Neural cell (in vitro differentiated cells): ENCODE data around the gene FURIN. TPM values are rescaled to one million over a fixed set of nuclear protein-coding genes. Genes with fewer than 3 reads are reported as not detected.

Source experiments
- H2AFZ ChIP-seq: fragments of 200-600, 300-800 bp; sonication (generic), shearing (Covaris generic); 2 replicates; pipeline ENCODE4 v1.6.0; 2014; ENCODE audit warnings: low read depth, mild to moderate bottlenecking, antibody characterized with exemption, low read length, moderate library complexity
- H3F3A ChIP-seq: fragments of 200-600 bp; shearing (Covaris generic); 2 replicates; pipeline ENCODE4 v1.6.1; 2016; ENCODE audit warnings: mild to moderate bottlenecking, moderate library complexity, mixed read lengths, antibody characterized with exemption, low read length; ENCODE audit not compliant: insufficient read depth, poor library complexity, severe bottlenecking
- H3K27ac ChIP-seq: fragments of 200-600, 300-800 bp; sonication (generic), shearing (Covaris generic); 2 replicates; pipeline ENCODE4 v1.5.1; 2014; ENCODE audit warnings: mild to moderate bottlenecking, low read length, moderate library complexity
- H3K27me3 ChIP-seq: fragments of 300-800, 200-600 bp; sonication (generic), shearing (Covaris generic); 2 replicates; pipeline ENCODE4 v1.6.0; 2014; ENCODE audit warnings: mild to moderate bottlenecking, low read depth, low read length, moderate library complexity; ENCODE audit not compliant: insufficient read depth
- H3K36me3 ChIP-seq: fragments of 300-800, 200-600 bp; sonication (generic), shearing (Covaris generic); 2 replicates; pipeline ENCODE4 v1.5.1; 2014; ENCODE audit warnings: mild to moderate bottlenecking, antibody characterized with exemption, low read length, moderate library complexity; ENCODE audit not compliant: insufficient read depth
- H3K4me2 ChIP-seq: fragments of 300-800, 200-600 bp; sonication (generic), shearing (Covaris generic); 2 replicates; pipeline ENCODE4 v1.6.0; 2014; ENCODE audit warnings: mild to moderate bottlenecking, low read length
- H3K4me3 ChIP-seq: fragments of 300-800, 200-600 bp; sonication (generic), shearing (Covaris generic); 2 replicates; pipeline ENCODE4 v1.5.1; 2014; ENCODE audit warnings: mild to moderate bottlenecking, low read length, moderate library complexity
- H3K79me2 ChIP-seq: fragments of 200-600 bp; shearing (Covaris generic); replicated peaks from 2 replicates; pipeline ENCODE4 v1.6.0; 2014; ENCODE audit warnings: mild to moderate bottlenecking, low read length, moderate library complexity; ENCODE audit not compliant: insufficient read depth
- H3K9ac ChIP-seq: fragments of 300-800, 200-600 bp; sonication (generic), shearing (Covaris generic); 2 replicates; pipeline ENCODE4 v1.6.1; 2016; ENCODE audit warnings: mild to moderate bottlenecking, low read length, mixed read lengths
- H3K9me2 ChIP-seq: fragments of 200-600 bp; shearing (Covaris generic); 2 replicates; pipeline ENCODE4 v1.6.1; 2016; ENCODE audit warnings: mild to moderate bottlenecking, low read length, mixed read lengths; ENCODE audit not compliant: insufficient read depth
- H3K9me3 ChIP-seq: fragments of 200-600, 300-800 bp; sonication (generic), shearing (Covaris generic); 2 replicates; pipeline ENCODE4 v1.6.1; 2016; ENCODE audit warnings: mild to moderate bottlenecking, mixed run types, low read length, moderate library complexity, mixed read lengths
- H4K20me1 ChIP-seq: fragments of 200-600 bp; shearing (Covaris generic); 2 replicates; pipeline ENCODE4 v1.6.1; 2016; ENCODE audit warnings: mild to moderate bottlenecking, mixed run types; ENCODE audit not compliant: insufficient read depth
- EP300 ChIP-seq: fragments of 450-650 bp; conservative IDR thresholded peaks from 2 replicates; pipeline ENCODE4 v1.6.1; 2014; ENCODE audit warnings: antibody characterized with exemption, mild to moderate bottlenecking, moderate library complexity; ENCODE audit not compliant: poor library complexity, severe bottlenecking
- MXI1 ChIP-seq: fragments of 450-650 bp; conservative IDR thresholded peaks from 2 replicates; pipeline ENCODE4 v1.6.1; 2014; ENCODE audit warnings: antibody characterized with exemption, mild to moderate bottlenecking; ENCODE audit not compliant: poor library complexity, severe bottlenecking
- POLR2AphosphoS5 ChIP-seq: IDR thresholded peaks from 2 replicates; pipeline ENCODE4 v1.6.1; 2012
- RAD21 ChIP-seq: fragments of 450-650 bp; conservative IDR thresholded peaks from 2 replicates; pipeline ENCODE4 v1.6.1; 2014; ENCODE audit warnings: antibody characterized with exemption, mild to moderate bottlenecking, moderate library complexity
- SMC3 ChIP-seq: fragments of 450-650 bp; conservative IDR thresholded peaks from 2 replicates; pipeline ENCODE4 v1.6.1; 2014; ENCODE audit warnings: antibody characterized with exemption, mild to moderate bottlenecking, moderate library complexity; ENCODE audit not compliant: poor library complexity
- polyA plus RNA-seq: library from polyadenylated mRNA; depleted of rRNA; stranded (reverse); fragments of >200 nt; gene quantifications from 2 replicates; pipeline ENCODE4 v1.2.3, GENCODE V29; 2014
- TF ChIP-seq, protein P1 (sequence below): IDR thresholded peaks from 2 replicates; pipeline ENCODE4 v1.6.1; 2012; ENCODE audit warnings: borderline replicate concordance
- TF ChIP-seq, protein P2 (sequence below): fragments of 450-650 bp; IDR thresholded peaks from 2 replicates; pipeline ENCODE4 v1.5.1; 2014; ENCODE audit warnings: antibody characterized with exemption, mild to moderate bottlenecking, moderate library complexity; ENCODE audit not compliant: poor library complexity, severe bottlenecking

FURIN gene
- polyA plus RNA-seq, 1 donor from 2014 or later: 4.3 TPM

DNA sequence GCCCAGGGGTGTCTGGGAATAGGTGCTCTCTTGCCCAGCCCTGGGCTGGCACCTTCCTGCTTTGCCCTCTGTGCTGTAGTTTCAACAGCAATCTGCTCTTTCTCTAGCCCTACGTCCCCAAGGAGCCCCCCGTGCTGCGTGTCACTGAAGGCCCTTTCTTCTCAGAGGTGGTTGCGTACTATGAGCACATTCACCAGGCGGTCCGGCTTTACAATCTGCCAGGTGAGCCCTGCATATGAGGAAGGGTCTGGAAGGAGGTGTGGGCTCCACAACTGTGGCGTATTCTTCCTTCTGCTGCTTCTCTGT lies 44.3 kb downstream of the FURIN start:
- H4K20me1 ChIP-seq: no peaks in the 10 kb centered on the region
- H3K9me3 ChIP-seq: no peaks in the 10 kb centered on the region
- no peaks in the 10 kb centered on the region for H3K9me2 ChIP-seq
- H3K79me2 ChIP-seq: no peaks in the 10 kb centered on the region
- no peak overlapping the region for H3K4me3 ChIP-seq
- no peak overlapping the region for H3K4me2 ChIP-seq
- TF ChIP-seq SMC3 (no peak), POLR2AphosphoS5 (no peak), EP300 (no peak), MXI1 (no peak), RAD21 (no peak)
- TF ChIP-seq, protein P1, sequence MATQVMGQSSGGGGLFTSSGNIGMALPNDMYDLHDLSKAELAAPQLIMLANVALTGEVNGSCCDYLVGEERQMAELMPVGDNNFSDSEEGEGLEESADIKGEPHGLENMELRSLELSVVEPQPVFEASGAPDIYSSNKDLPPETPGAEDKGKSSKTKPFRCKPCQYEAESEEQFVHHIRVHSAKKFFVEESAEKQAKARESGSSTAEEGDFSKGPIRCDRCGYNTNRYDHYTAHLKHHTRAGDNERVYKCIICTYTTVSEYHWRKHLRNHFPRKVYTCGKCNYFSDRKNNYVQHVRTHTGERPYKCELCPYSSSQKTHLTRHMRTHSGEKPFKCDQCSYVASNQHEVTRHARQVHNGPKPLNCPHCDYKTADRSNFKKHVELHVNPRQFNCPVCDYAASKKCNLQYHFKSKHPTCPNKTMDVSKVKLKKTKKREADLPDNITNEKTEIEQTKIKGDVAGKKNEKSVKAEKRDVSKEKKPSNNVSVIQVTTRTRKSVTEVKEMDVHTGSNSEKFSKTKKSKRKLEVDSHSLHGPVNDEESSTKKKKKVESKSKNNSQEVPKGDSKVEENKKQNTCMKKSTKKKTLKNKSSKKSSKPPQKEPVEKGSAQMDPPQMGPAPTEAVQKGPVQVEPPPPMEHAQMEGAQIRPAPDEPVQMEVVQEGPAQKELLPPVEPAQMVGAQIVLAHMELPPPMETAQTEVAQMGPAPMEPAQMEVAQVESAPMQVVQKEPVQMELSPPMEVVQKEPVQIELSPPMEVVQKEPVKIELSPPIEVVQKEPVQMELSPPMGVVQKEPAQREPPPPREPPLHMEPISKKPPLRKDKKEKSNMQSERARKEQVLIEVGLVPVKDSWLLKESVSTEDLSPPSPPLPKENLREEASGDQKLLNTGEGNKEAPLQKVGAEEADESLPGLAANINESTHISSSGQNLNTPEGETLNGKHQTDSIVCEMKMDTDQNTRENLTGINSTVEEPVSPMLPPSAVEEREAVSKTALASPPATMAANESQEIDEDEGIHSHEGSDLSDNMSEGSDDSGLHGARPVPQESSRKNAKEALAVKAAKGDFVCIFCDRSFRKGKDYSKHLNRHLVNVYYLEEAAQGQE: no peak
- TF ChIP-seq, protein P2, sequence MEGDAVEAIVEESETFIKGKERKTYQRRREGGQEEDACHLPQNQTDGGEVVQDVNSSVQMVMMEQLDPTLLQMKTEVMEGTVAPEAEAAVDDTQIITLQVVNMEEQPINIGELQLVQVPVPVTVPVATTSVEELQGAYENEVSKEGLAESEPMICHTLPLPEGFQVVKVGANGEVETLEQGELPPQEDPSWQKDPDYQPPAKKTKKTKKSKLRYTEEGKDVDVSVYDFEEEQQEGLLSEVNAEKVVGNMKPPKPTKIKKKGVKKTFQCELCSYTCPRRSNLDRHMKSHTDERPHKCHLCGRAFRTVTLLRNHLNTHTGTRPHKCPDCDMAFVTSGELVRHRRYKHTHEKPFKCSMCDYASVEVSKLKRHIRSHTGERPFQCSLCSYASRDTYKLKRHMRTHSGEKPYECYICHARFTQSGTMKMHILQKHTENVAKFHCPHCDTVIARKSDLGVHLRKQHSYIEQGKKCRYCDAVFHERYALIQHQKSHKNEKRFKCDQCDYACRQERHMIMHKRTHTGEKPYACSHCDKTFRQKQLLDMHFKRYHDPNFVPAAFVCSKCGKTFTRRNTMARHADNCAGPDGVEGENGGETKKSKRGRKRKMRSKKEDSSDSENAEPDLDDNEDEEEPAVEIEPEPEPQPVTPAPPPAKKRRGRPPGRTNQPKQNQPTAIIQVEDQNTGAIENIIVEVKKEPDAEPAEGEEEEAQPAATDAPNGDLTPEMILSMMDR: no peak
- no peak overlapping the region for H2AFZ ChIP-seq
- no peaks in the 10 kb centered on the region for H3F3A ChIP-seq
- H3K27ac ChIP-seq: no peak overlapping the region
- no peaks in the 10 kb centered on the region for H3K27me3 ChIP-seq
- no peaks in the 10 kb centered on the region for H3K36me3 ChIP-seq
- no peak overlapping the region for H3K9ac ChIP-seq

DNA sequence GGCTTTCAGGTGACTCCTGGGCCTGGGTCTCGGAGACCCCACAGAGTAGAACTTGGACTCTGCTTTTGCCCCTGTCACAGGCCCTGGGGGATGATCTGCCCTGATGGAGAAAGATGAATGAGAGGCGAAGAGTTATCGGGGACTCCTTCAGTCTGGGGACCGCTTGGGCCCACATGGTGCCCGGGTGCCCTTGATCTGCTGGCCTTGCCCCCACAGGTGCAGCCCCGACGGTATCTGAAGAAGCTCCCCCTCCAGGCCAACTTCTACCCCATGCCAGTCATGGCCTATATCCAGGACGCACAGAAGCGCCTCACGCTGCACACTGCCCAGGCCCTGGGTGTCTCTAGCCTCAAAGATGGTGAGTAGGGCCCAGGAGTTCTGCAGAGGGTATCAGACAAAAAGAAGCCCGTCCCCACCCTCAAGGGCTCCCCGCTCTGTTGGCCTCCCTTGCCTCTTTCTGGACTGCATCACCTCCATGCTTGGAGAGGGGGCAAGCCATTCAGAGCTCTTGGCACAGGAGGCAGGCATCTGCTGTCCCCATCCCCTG lies 45.1 kb downstream of the FURIN start:
- Histone ChIP-seq H3K9me2 (no peaks in the 10 kb centered on the region), H3K36me3 (no peaks in the 10 kb centered on the region), H3K4me2 (no peak overlapping the region), H3K9ac (no peak overlapping the region), H4K20me1 (no peaks in the 10 kb centered on the region), H3K27me3 (no peaks in the 10 kb centered on the region), H3K79me2 (no peaks in the 10 kb centered on the region), H3K4me3 (no peak overlapping the region), H3K27ac (no peak overlapping the region), H3F3A (no peaks in the 10 kb centered on the region), H3K9me3 (no peaks in the 10 kb centered on the region), H2AFZ (no peak overlapping the region)
- TF ChIP-seq EP300 (no peak), RAD21 (no peak), SMC3 (no peak), MXI1 (no peak), POLR2AphosphoS5 (no peak)
- TF ChIP-seq, protein P2: no peak
- TF ChIP-seq, protein P1: no peak
